GM12891 (cell line): ENCODE measurements around the gene EMC10.
"Not testable (repeated sequence)": the region's sequence is repeated elsewhere in the genome, so short reads cannot be mapped to it uniquely, and the experiment has no call there.

ENCODE experiments used
- POLR2A ChIP-seq: IDR thresholded peaks from 2 replicates; pipeline ENCODE4 v1.6.1; 2011; ENCODE audit warnings: low read depth, low read length, control low read depth
- POLR2AphosphoS5 ChIP-seq: IDR thresholded peaks from 2 replicates; pipeline ENCODE4 v1.6.1; 2011; ENCODE audit warnings: low read depth, low read length, control low read depth
- SPI1 ChIP-seq: IDR thresholded peaks from 2 replicates; pipeline ENCODE4 v1.6.1; 2011; ENCODE audit warnings: low read depth, low read length, control low read depth

DNA sequence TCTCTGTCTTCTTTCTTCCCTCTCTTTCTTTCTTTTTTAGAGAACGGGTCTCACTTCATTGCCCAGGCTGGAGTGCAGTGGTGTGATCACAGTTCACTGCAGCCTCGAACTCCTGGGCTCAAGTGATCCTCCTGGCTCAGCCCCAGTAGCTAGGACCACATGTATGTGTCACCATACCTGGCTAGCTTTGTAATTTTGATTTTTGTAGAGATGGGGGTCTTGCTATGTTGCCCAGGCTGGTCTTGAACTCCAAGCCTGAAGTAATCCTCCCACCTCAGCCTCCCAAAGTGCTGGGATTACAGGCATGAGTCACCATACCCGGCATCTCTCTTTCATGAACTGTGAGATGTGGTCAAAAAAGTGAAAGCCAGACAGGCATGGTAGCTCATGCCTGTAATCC lies 3.0 kb upstream of the EMC10 start:
- TF ChIP-seq SPI1, POLR2AphosphoS5, POLR2A: not testable (repeated sequence)
